SH-SY5Y (cell line): ENCODE data around the gene SFTPB.

Experiments
- GATA2 ChIP-seq: IDR thresholded peaks from 2 replicates; pipeline ENCODE4 v1.6.1; 2011; ENCODE audit warnings: mild to moderate bottlenecking, low read depth, low read length
- GATA3 ChIP-seq: IDR thresholded peaks from 2 replicates; pipeline ENCODE4 v1.6.1; 2011; ENCODE audit warnings: low read depth, mild to moderate bottlenecking, low read length, moderate library complexity

DNA sequence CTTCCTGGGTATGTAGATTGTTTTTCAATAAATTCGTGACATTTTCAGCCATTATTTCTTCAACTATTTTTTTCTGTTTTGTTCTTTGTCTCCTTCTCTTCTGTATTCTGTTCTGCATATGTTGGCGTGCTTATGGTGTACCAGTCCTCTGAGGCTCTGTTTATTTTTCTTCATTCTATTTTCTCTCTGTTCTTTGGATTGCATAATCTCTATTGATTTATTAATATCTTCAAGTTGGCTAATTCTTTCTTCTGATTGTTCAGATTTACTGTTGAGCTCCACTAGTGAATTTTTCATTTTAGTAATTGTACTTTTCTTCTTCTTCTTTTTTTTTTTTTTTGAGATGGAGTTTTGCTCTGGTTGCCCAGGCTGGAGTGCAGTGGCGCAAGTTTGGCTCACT, 36.0 kb upstream of the SFTPB start:
- TF ChIP-seq GATA2 (no peak), GATA3 (no peak)
